Fibroblast of villous mesenchyme (primary cell): ENCODE data around the gene FA2H. TPM values are rescaled to one million over a fixed set of nuclear protein-coding genes. Genes with fewer than 3 reads are reported as not detected.
A peak's percentile ranks its signal among the peaks of the same experiment; 100 is the strongest.
"Not testable (repeated sequence)": the region's sequence is repeated elsewhere in the genome, so short reads cannot be mapped to it uniquely, and the experiment has no call there.

Experiments used
- DNase-seq: peaks from one replicate; pipeline ENCODE4 v3.0.0-alpha.2; 2010; ENCODE audit warnings: low read depth
- H3K4me3 ChIP-seq: 2 replicates; pipeline ENCODE4 v1.5.1; 2011; ENCODE audit warnings: low read depth, mild to moderate bottlenecking, low read length
- CTCF ChIP-seq: IDR thresholded peaks from 2 replicates; pipeline ENCODE4 v1.5.1; 2012; ENCODE audit warnings: low read depth, mild to moderate bottlenecking, low read length; ENCODE audit not compliant: insufficient read depth
- total RNA-seq: library from RNA; depleted of rRNA; stranded (reverse); fragments of >200 nt; gene quantifications from 2 replicates; pipeline ENCODE4 v1.2.3, GENCODE V29; 2012

Gene FA2H
- not detected in 2 replicates for total RNA-seq

GRCh38 chr16:74774223-74775139 lies at the start of gene FA2H:
Gene FA2H, minus strand, starts transcription at chr16:74774820. Its CDS starts 65 bp downstream, at chr16:74774755.
- TF ChIP-seq CTCF = peak; percentile 23
- DNase-seq = peak; percentile 45
- H3K4me3 ChIP-seq = peak within 1 kb of the TSS; percentile 41

GRCh38 chr16:74817851-74818250 lies 43.2 kb upstream of the FA2H start:
- H3K4me3 ChIP-seq = no peak overlapping the region
- no peak for DNase-seq
- TF ChIP-seq CTCF = no peak

- peak; percentile 94 for TF ChIP-seq CTCF
- DNase-seq = peak; percentile 68
- H3K4me3 ChIP-seq = no peak overlapping the region
Measured at GRCh38 chr16:74813109-74813641, 38.6 kb upstream of the FA2H start.

GRCh38 chr16:74811911-74812310 lies 37.3 kb upstream of the FA2H start:
- TF ChIP-seq CTCF = no peak
- H3K4me3 ChIP-seq = no peak overlapping the region
- DNase-seq = no peak

GRCh38 chr16:74811216-74811615 lies 36.6 kb upstream of the FA2H start:
- not testable (repeated sequence) for H3K4me3 ChIP-seq, DNase-seq

- DNase-seq = no peak
- no peak overlapping the region for H3K4me3 ChIP-seq
- TF ChIP-seq CTCF = no peak
Measured at GRCh38 chr16:74807052-74807646, 32.5 kb upstream of the FA2H start.

- DNase-seq = no peak
- no peak overlapping the region for H3K4me3 ChIP-seq
- TF ChIP-seq CTCF = no peak
Measured at GRCh38 chr16:74800216-74800871, 25.7 kb upstream of the FA2H start.
